22Rv1 (cell line): ENCODE results near the gene DAAM1.

Experiments
- H3K27ac ChIP-seq: fragments of 450-650 bp; 2 replicates; pipeline ENCODE4 v1.5.1; 2017
- CTCF ChIP-seq: fragments of 450-650 bp; IDR thresholded peaks from 2 replicates; pipeline ENCODE4 v1.5.1; 2017; ENCODE audit warnings: mild to moderate bottlenecking
- ZFX ChIP-seq: fragments of 450-650 bp; IDR thresholded peaks from 2 replicates; pipeline ENCODE4 v1.6.1; 2017; ENCODE audit warnings: antibody characterized with exemption, borderline replicate concordance

The DAAM1 gene

GRCh38 chr14:59303216-59303615, 114.7 kb downstream of the DAAM1 start:
- no peak overlapping the region for H3K27ac ChIP-seq
- TF ChIP-seq CTCF (no peak), ZFX (no peak)

DNA sequence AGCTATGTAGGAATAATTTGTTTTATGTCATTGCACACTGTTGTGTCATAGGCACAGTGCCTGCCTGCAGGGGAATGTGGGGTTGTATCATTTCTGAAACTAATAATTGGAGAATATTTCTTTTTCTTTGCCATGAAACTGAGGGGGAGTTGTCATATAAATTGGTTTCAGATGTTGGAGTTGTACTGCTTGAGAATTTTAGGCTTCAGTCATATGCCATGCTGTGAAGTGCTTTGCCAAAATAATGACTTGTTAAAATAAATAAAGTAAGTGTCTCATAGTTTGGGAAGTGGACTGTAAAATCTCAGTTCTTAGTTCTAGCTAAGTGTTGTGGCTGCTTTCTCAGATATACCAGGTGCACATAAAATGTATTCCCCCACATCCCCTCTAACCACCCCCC, 116.8 kb downstream of the DAAM1 start:
- H3K27ac ChIP-seq: no peak overlapping the region
- no peak for TF ChIP-seq ZFX
- TF ChIP-seq CTCF: no peak

DNA sequence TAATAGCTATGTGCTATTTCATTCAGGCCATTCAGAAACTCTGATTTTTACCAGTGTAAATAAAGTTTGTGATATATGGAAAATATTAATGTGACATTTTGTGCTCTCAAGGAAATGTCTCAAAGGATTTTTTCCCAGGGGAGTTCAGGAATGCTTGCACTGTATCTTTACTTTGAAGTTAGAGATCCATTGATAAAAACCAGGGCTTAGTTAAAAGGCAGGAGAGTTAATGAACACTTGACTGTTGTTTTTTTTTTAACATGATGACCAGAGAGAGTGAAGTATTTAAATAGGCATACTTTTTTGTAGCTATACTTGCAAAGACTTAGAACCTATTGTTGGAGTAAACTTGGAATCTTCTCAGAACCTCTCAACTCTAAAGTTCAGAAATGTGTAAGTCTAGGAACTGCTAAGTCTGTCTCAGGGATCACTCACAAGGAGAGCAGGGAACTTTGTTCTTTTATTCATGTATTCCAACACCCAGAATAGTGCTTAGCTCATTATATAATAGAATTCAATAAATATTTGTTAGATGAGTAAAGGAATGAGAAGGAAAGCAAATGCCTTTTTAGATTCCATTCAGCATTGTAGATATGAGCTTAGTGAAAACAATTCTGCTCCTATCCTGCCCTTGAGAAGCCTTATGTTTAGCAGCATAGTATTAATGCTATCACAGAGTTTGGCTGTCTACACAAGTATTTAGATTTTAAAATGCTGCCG, 117.5 kb downstream of the DAAM1 start:
- no peak overlapping the region for H3K27ac ChIP-seq

GRCh38 chr14:59306775-59307174, 118.3 kb downstream of the DAAM1 start:
- no peak overlapping the region for H3K27ac ChIP-seq
- TF ChIP-seq ZFX (no peak), CTCF (no peak)

More for the DNA sequence above, 117.5 kb downstream of the DAAM1 start:
- TF ChIP-seq CTCF (no peak), ZFX (no peak)

DNA sequence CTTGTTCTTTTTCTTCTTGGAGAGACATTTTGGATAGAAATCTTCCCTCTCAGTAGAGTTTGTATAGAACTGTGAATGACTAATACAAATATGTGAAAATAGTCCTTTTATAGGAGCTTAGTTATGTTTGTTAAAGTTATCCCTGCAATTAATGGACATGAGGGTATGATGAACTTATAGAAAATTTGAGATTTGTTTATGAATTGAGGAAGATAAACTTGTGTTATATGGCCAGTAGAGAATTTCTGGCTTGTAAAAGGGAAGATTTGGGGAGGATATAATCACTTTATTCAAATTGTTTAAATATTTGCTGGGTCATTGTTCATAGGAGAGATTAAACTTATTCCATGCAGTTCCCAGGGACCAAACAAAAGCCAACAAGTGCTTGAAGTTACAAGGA, 119.6 kb downstream of the DAAM1 start:
- H3K27ac ChIP-seq: no peak overlapping the region
- TF ChIP-seq CTCF: no peak
- no peak for TF ChIP-seq ZFX

DNA sequence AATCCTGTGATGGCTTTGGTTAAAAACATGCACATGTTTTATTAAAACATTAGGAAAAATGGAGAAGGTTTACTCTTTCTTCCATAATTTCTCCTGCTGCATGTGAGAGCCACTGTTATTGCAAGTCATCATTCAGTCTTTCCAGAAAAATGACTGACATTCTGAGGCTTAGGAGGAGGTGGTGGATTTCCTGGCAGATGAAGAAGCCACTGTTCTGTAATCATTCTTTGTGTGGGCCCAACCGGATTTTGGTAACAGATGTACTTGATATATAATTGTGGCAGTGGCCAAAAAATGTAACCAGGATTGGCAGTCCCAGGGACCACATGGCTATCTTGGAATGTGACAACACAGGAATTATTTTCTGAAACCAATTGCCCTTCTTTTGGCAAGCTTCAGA, 120.2 kb downstream of the DAAM1 start:
- TF ChIP-seq CTCF (no peak), ZFX (no peak)
- H3K27ac ChIP-seq: no peak overlapping the region

GRCh38 chr14:59309291-59309900, 120.9 kb downstream of the DAAM1 start:
- no peak overlapping the region for H3K27ac ChIP-seq
- no peak for TF ChIP-seq ZFX
- no peak for TF ChIP-seq CTCF
